ENCODE data around the gene CAMK2B. TPM values are rescaled to one million over a fixed set of nuclear protein-coding genes. Genes with fewer than 3 reads are reported as not detected.

Gene CAMK2B
- total RNA-seq, 1 experiment from 2014 or later: 0.34 TPM

DNA sequence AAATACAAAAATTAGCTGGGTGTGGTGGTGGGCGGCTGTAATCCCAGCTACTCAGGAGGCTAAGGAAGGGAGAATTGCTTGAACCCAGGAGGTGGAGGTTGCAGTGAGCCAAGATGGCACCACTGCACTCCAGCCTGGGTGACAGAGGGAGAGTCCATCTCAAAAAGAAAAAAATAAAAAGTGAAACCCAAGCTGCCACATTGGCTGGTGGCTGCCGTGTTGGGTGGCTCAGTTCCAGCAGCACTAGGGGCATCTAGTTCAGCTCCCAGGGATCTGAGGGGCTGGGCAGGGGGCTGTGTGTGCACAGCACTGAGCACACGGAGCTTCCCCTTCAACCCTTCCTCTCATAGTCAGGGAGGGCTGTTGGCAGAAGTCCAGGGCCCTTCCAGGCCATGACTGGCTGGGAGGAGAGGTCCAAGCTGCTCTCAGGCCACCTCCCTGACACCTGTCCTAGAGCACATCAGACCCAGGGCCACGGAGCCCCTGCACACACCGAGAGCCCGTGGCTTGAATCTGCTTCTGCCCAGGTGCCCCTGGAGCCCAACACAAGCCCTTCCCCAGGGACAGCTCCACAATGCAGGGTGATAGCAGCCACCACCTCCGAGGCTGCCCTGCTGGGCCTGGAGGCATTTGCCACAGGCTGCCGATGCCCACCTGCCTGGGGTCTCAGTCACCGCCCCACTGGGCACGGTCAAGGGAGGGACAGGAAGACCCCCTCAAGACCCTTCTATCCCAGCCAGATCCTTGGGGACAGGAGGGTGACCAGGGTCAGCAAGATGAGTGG, 77.3 kb downstream of the CAMK2B start:
- ChIA-PET CTCF (no interaction called here), RAD21 (ENCODE audit: low non-redundant PET in 1 of 2, low total read pairs in 2 of 2, uncharacterized antibody in 2 of 2, unreplicated experiment in 2 of 2) (no interaction called here), POLR2A (no interaction called here)
- H3K9me2 ChIP-seq (ENCODE audit: insufficient read depth): no peaks in the 10 kb centered on the region
- no peaks in the 10 kb centered on the region for H3K36me3 ChIP-seq (ENCODE audit: control insufficient read depth in 1 of 2, insufficient read depth in 2 of 2, low read length in 2 of 2)
- no peaks in the 10 kb centered on the region for H4K20me1 ChIP-seq (ENCODE audit: insufficient read depth)
- no peak overlapping the region for H2AFZ ChIP-seq (ENCODE audit: low read depth, low read length, poor library complexity, severe bottlenecking)
- no peak for DNase-seq (ENCODE audit: low read depth, low spot score)
- no peaks in the 10 kb centered on the region for H3K9me3 ChIP-seq (ENCODE audit: control insufficient read depth in 1 of 2, insufficient read depth in 1 of 2, low read depth in 1 of 2, low read length in 2 of 2)
- H3K79me2 ChIP-seq (ENCODE audit: insufficient read depth, low read length): no peaks in the 10 kb centered on the region
- BruUV-seq (replicated peaks): no TSS peak
- intact Hi-C loops (cut with micrococcal nuclease): no loop called here
- no peak for ATAC-seq
- TF ChIP-seq JUND (IDR thresholded peaks at IDR 0.05) (no peak), RAD21 (IDR thresholded peaks at IDR 0.05; ENCODE audit: low read depth) (no peak), POLR2A (IDR thresholded peaks at IDR 0.05; ENCODE audit: borderline replicate concordance, extremely low read depth, insufficient read depth, insufficient read length) (no peak), EGR1 (IDR thresholded peaks at IDR 0.05; ENCODE audit: low read depth) (no peak), ZNF274 (IDR thresholded peaks at IDR 0.05; ENCODE audit: low read depth, low read length) (no peak), FOSL1 (IDR thresholded peaks at IDR 0.05; ENCODE audit: low read depth) (no peak), YY1 (IDR thresholded peaks at IDR 0.05; ENCODE audit: extremely low read depth, insufficient replicate concordance, low read depth, low read length) (no peak), ELF1 (IDR thresholded peaks at IDR 0.05; ENCODE audit: borderline replicate concordance, low read depth) (no peak), SP1 (IDR thresholded peaks at IDR 0.05; ENCODE audit: low read depth) (no peak), CBX3 (IDR thresholded peaks at IDR 0.05; ENCODE audit: low read depth) (no peak), TCF7L2 (IDR thresholded peaks at IDR 0.05; ENCODE audit: borderline replicate concordance, extremely low read depth, insufficient read depth, insufficient read length) (no peak), EZH2phosphoT487 (IDR thresholded peaks at IDR 0.05; ENCODE audit: borderline replicate concordance) (no peak), CEBPB (IDR thresholded peaks at IDR 0.05; ENCODE audit: low read depth) (no peak), POLR2AphosphoS5 (IDR thresholded peaks at IDR 0.05; ENCODE audit: low read depth, low read length) (no peak)
- TF ChIP-seq, protein P1, sequence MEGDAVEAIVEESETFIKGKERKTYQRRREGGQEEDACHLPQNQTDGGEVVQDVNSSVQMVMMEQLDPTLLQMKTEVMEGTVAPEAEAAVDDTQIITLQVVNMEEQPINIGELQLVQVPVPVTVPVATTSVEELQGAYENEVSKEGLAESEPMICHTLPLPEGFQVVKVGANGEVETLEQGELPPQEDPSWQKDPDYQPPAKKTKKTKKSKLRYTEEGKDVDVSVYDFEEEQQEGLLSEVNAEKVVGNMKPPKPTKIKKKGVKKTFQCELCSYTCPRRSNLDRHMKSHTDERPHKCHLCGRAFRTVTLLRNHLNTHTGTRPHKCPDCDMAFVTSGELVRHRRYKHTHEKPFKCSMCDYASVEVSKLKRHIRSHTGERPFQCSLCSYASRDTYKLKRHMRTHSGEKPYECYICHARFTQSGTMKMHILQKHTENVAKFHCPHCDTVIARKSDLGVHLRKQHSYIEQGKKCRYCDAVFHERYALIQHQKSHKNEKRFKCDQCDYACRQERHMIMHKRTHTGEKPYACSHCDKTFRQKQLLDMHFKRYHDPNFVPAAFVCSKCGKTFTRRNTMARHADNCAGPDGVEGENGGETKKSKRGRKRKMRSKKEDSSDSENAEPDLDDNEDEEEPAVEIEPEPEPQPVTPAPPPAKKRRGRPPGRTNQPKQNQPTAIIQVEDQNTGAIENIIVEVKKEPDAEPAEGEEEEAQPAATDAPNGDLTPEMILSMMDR (IDR thresholded peaks at IDR 0.05 in 2 of 3, conservative IDR thresholded peaks at IDR 0.05 in 1 of 3; ENCODE audit: borderline replicate concordance in 1 of 3, insufficient read depth in 1 of 3, low read depth in 2 of 3, low read length in 2 of 3): no peak
- TF ChIP-seq, protein P2, sequence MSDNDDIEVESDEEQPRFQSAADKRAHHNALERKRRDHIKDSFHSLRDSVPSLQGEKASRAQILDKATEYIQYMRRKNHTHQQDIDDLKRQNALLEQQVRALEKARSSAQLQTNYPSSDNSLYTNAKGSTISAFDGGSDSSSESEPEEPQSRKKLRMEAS (IDR thresholded peaks at IDR 0.05): no peak
- TF ChIP-seq, protein P3, sequence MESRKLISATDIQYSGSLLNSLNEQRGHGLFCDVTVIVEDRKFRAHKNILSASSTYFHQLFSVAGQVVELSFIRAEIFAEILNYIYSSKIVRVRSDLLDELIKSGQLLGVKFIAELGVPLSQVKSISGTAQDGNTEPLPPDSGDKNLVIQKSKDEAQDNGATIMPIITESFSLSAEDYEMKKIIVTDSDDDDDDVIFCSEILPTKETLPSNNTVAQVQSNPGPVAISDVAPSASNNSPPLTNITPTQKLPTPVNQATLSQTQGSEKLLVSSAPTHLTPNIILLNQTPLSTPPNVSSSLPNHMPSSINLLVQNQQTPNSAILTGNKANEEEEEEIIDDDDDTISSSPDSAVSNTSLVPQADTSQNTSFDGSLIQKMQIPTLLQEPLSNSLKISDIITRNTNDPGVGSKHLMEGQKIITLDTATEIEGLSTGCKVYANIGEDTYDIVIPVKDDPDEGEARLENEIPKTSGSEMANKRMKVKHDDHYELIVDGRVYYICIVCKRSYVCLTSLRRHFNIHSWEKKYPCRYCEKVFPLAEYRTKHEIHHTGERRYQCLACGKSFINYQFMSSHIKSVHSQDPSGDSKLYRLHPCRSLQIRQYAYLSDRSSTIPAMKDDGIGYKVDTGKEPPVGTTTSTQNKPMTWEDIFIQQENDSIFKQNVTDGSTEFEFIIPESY (IDR thresholded peaks at IDR 0.05; ENCODE audit: extremely low read depth, insufficient replicate concordance, low read length): no peak
- no peak overlapping the region for H3K9ac ChIP-seq (ENCODE audit: low read length)
- no peak overlapping the region for H3K4me2 ChIP-seq (ENCODE audit: low read length)
- no peak overlapping the region for H3K27ac ChIP-seq (ENCODE audit: low read depth, low read length)
- H3K4me3 ChIP-seq (replicated peaks in 1 of 2; ENCODE audit: low read depth in 1 of 2, low read length in 2 of 2): no peak overlapping the region
- H3K4me1 ChIP-seq (ENCODE audit: control insufficient read depth in 1 of 2, insufficient read depth in 2 of 2, low read length in 2 of 2): no peaks in the 10 kb centered on the region
- H3K27me3 ChIP-seq (ENCODE audit: insufficient read depth, low read length): no peaks in the 10 kb centered on the region
